OCI-LY1 (cell line): ENCODE data around the gene RHBDD3.

Experiments used
- CTCF ChIP-seq: fragments of 200-600 bp; sonication (generic), shearing (Covaris generic); IDR thresholded peaks from 2 replicates; pipeline ENCODE4 v1.5.1; 2017; ENCODE audit warnings: mild to moderate bottlenecking, antibody characterized with exemption, low read length, moderate library complexity, mixed read lengths
- EZH2 ChIP-seq: fragments of 200-600 bp; sonication (generic), shearing (Covaris generic); IDR thresholded peaks from 2 replicates; pipeline ENCODE4 v1.8.0; 2017; ENCODE audit warnings: borderline replicate concordance, mixed run types, mild to moderate bottlenecking, antibody characterized with exemption, low read length, moderate library complexity, mixed read lengths

- TF ChIP-seq EZH2 = no peak
- TF ChIP-seq CTCF = no peak
Measured at GRCh38 chr22:29298641-29299040, 30.9 kb upstream of the RHBDD3 start.
